ENCODE measurements around the gene LCN15. TPM values are rescaled to one million over a fixed set of nuclear protein-coding genes. Genes with fewer than 3 reads are reported as not detected.
"Not testable (repeated sequence)": the region's sequence is repeated elsewhere in the genome, so short reads cannot be mapped to it uniquely, and the experiment has no call there.

LCN15 gene
- total RNA-seq, 2 experiments from 2014 or later = not detected

- peak; percentile 77 for ATAC-seq
- peaks cover 4% of the 10 kb centered on the region for H3K4me1 Mint-ChIP-seq (ENCODE audit: low read depth)
- H3K4me3 Mint-ChIP-seq = no peak overlapping the region
- POLR2A ChIA-PET = no interaction called here
- H3K27ac Mint-ChIP-seq = no peak overlapping the region
- CTCF ChIA-PET = interaction anchor here (1.5 kb wide), 1 partner anchor 261 kb away, joined by 4 read pairs; no protein-coding TSS in a partner anchor
- intact Hi-C loops (cut with micrococcal nuclease) = no loop called here
- peaks cover 8% of the 10 kb centered on the region for H3K9me3 Mint-ChIP-seq
- peaks cover 10% of the 10 kb centered on the region for H3K27me3 Mint-ChIP-seq
- no peak for TF ChIP-seq CTCF (IDR thresholded peaks at IDR 0.05)
- H3K36me3 Mint-ChIP-seq (ENCODE audit: low read depth) = no peaks in the 10 kb centered on the region
- peak; percentile 60 for DNase-seq
Observed at GRCh38 chr9:136773386-136774044, 9.2 kb upstream of the LCN15 start.

GRCh38 chr9:136771907-136772415, 7.6 kb upstream of the LCN15 start:
- ChIA-PET POLR2A (no interaction called here), CTCF (interaction anchor here (1.2 to 2.1 kb wide), 5 partner anchors 10 to 292 kb away, joined by 3 to 8 read pairs (median 4); no protein-coding TSS in a partner anchor)
- H3K4me1 Mint-ChIP-seq (ENCODE audit: low read depth) = peaks cover 6% of the 10 kb centered on the region
- ATAC-seq (no peak), DNase-seq (no peak)
- intact Hi-C loops (cut with micrococcal nuclease) = no loop called here
- peaks cover 8% of the 10 kb centered on the region for H3K9me3 Mint-ChIP-seq
- TF ChIP-seq CTCF (IDR thresholded peaks at IDR 0.05) = no peak
- H3K27me3 Mint-ChIP-seq = peaks cover 9% of the 10 kb centered on the region
- no peak overlapping the region for H3K27ac Mint-ChIP-seq
- no peaks in the 10 kb centered on the region for H3K36me3 Mint-ChIP-seq (ENCODE audit: low read depth)
- no peak overlapping the region for H3K4me3 Mint-ChIP-seq

- peaks cover 13% of the 10 kb centered on the region for H3K4me1 Mint-ChIP-seq (ENCODE audit: low read depth)
- peaks cover 8% of the 10 kb centered on the region for H3K9me3 Mint-ChIP-seq
Observed at GRCh38 chr9:136769710-136770191, 5.4 kb upstream of the LCN15 start.

GRCh38 chr9:136766410-136767120, 2.2 kb upstream of the LCN15 start:
- H3K4me3 Mint-ChIP-seq; H3K9me3 Mint-ChIP-seq; H3K36me3 Mint-ChIP-seq (ENCODE audit: low read depth); intact Hi-C loops (cut with micrococcal nuclease): not testable (repeated sequence)
- peak; percentile 57 for TF ChIP-seq CTCF (IDR thresholded peaks at IDR 0.05)
- CTCF ChIA-PET = interaction anchor here (1.0 to 2.6 kb wide), 10 partner anchors 8 to 76 kb away, joined by 3 to 9 read pairs (median 4); partner anchors contain the start of genes AJM1 and LCN8
- DNase-seq (peak; percentile 78), ATAC-seq (peak; percentile 29)
- Mint-ChIP-seq H3K27ac (peak overlapping the region; percentile 79), H3K27me3 (peaks cover 12% of the 10 kb centered on the region), H3K4me1 (ENCODE audit: low read depth) (peaks cover 10% of the 10 kb centered on the region)
- POLR2A ChIA-PET = interaction anchor here (0.6 to 1.4 kb wide), 3 partner anchors 25 to 368 kb away, joined by 3 to 4 read pairs (median 3); no protein-coding TSS in a partner anchor

More at GRCh38 chr9:136769710-136770191, 5.4 kb upstream of the LCN15 start:
- POLR2A ChIA-PET = no interaction called here
- DNase-seq = peak; percentile 73
- H3K27ac Mint-ChIP-seq = no peak overlapping the region
- peaks cover 9% of the 10 kb centered on the region for H3K27me3 Mint-ChIP-seq
- intact Hi-C loops (cut with micrococcal nuclease) = no loop called here
- no peaks in the 10 kb centered on the region for H3K36me3 Mint-ChIP-seq (ENCODE audit: low read depth)
- no peak overlapping the region for H3K4me3 Mint-ChIP-seq
- CTCF ChIA-PET = interaction anchor here (0.7 to 2.1 kb wide), 3 partner anchors 8 to 28 kb away, joined by 3 to 15 read pairs (median 8); no protein-coding TSS in a partner anchor
- ATAC-seq = peak; percentile 83
- TF ChIP-seq CTCF (IDR thresholded peaks at IDR 0.05) = peak; percentile 42

- Mint-ChIP-seq H3K27me3 (peaks cover 15% of the 10 kb centered on the region), H3K4me1 (ENCODE audit: low read depth) (peaks cover 10% of the 10 kb centered on the region)
- intact Hi-C loops (cut with micrococcal nuclease); H3K27ac Mint-ChIP-seq; H3K4me3 Mint-ChIP-seq; H3K9me3 Mint-ChIP-seq; ATAC-seq; DNase-seq; H3K36me3 Mint-ChIP-seq (ENCODE audit: low read depth): not testable (repeated sequence)
- ChIA-PET CTCF (interaction anchor here (1.0 to 1.6 kb wide), 7 partner anchors 9 to 76 kb away, joined by 3 to 9 read pairs (median 4); partner anchors contain the start of gene AJM1), POLR2A (interaction anchor here (1.4 kb wide), 1 partner anchor 25 kb away, joined by 3 read pairs; no protein-coding TSS in a partner anchor)
Observed at GRCh38 chr9:136765745-136766409, 1.6 kb upstream of the LCN15 start.
